ENCODE measurements around the gene CRTAC1. TPM values are rescaled to one million over a fixed set of nuclear protein-coding genes. Genes with fewer than 3 reads are reported as not detected.

CRTAC1 gene
- total RNA-seq, 1 donor from 2014 or later = 128 TPM

GRCh38 chr10:97974100-97974499 is 56.3 kb downstream of the CRTAC1 start:
- H3K27ac ChIP-seq = no peak overlapping the region
- no peak for DNase-seq
- H3K27me3 ChIP-seq = peaks cover 42% of the 10 kb centered on the region
- no peak for ATAC-seq
- no peaks in the 10 kb centered on the region for H3K36me3 ChIP-seq
- H3K9me3 ChIP-seq = no peaks in the 10 kb centered on the region
- H3K4me3 ChIP-seq = no peak overlapping the region
- no peaks in the 10 kb centered on the region for H3K4me1 ChIP-seq
- TF ChIP-seq, protein P1, sequence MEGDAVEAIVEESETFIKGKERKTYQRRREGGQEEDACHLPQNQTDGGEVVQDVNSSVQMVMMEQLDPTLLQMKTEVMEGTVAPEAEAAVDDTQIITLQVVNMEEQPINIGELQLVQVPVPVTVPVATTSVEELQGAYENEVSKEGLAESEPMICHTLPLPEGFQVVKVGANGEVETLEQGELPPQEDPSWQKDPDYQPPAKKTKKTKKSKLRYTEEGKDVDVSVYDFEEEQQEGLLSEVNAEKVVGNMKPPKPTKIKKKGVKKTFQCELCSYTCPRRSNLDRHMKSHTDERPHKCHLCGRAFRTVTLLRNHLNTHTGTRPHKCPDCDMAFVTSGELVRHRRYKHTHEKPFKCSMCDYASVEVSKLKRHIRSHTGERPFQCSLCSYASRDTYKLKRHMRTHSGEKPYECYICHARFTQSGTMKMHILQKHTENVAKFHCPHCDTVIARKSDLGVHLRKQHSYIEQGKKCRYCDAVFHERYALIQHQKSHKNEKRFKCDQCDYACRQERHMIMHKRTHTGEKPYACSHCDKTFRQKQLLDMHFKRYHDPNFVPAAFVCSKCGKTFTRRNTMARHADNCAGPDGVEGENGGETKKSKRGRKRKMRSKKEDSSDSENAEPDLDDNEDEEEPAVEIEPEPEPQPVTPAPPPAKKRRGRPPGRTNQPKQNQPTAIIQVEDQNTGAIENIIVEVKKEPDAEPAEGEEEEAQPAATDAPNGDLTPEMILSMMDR (IDR thresholded peaks at IDR 0.05) = no peak
- intact Hi-C loops (cut with DNase I) = no loop called here

DNA sequence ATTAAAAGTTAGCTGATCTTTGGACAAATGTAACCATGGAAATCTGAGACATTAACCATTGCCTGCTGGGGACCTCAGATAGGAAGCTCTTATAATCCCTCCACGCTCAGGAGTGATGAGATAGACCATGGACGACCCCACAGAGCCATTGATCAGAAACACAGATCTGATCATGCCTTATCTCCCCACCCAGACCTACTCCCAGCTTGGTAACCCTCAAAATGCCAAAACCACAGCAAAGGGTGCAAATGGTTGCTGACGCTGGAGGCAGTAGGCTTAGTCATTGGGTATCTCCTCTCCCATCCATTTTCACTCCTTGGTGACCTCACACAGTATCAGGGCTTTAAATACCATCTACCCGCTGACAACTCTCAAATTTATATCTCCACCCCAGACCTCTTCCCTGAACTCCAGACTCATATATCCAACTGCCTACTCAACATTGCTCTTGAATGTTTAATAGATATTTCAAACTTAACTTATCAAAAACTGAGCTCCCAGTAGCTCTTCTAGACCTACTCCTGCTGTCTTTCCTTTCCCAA is 60.8 kb downstream of the CRTAC1 start:
- no peak for DNase-seq
- Histone ChIP-seq H3K4me1 (no peaks in the 10 kb centered on the region), H3K4me3 (no peak overlapping the region), H3K27me3 (peaks cover 21% of the 10 kb centered on the region), H3K36me3 (no peaks in the 10 kb centered on the region), H3K27ac (no peak overlapping the region), H3K9me3 (no peaks in the 10 kb centered on the region)
- intact Hi-C loops (cut with DNase I) = no loop called here
- TF ChIP-seq, protein P1 (IDR thresholded peaks at IDR 0.05) = no peak
- ATAC-seq = no peak

- peaks cover 10% of the 10 kb centered on the region for H3K27me3 ChIP-seq
- H3K27ac ChIP-seq = no peak overlapping the region
These were observed 65.7 kb downstream of the CRTAC1 start for GRCh38 chr10:97964748-97965147.

DNA sequence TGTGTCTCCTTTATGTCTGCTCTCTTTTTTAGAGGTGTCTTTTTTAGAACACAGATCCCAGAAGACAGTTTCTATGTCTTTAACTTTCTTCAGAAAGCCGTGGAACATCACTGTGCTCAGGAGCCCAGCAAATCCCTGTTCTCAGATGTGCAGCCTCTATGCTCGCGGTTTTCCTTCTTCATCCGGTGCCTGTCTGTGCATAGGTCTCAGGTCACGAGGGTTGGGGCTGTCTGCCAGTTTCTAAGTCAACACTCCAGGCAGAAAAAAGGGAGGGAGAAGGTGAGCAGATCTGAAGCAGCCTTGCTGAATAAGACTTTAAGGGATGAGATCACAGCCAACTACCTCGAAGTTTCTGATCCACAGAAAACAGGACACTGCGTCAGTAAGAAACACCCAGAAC is 68.5 kb downstream of the CRTAC1 start:
- ATAC-seq = peak; percentile 83
- TF ChIP-seq, protein P1 (IDR thresholded peaks at IDR 0.05) = no peak
- peaks cover 10% of the 10 kb centered on the region for H3K27me3 ChIP-seq

More at GRCh38 chr10:97964748-97965147, 65.7 kb downstream of the CRTAC1 start:
- ATAC-seq (no peak), DNase-seq (no peak)
- intact Hi-C loops (cut with DNase I) = no loop called here
- TF ChIP-seq, protein P1 (IDR thresholded peaks at IDR 0.05) = no peak
- no peaks in the 10 kb centered on the region for H3K4me1 ChIP-seq
- no peaks in the 10 kb centered on the region for H3K9me3 ChIP-seq
- no peak overlapping the region for H3K4me3 ChIP-seq
- no peaks in the 10 kb centered on the region for H3K36me3 ChIP-seq

DNA sequence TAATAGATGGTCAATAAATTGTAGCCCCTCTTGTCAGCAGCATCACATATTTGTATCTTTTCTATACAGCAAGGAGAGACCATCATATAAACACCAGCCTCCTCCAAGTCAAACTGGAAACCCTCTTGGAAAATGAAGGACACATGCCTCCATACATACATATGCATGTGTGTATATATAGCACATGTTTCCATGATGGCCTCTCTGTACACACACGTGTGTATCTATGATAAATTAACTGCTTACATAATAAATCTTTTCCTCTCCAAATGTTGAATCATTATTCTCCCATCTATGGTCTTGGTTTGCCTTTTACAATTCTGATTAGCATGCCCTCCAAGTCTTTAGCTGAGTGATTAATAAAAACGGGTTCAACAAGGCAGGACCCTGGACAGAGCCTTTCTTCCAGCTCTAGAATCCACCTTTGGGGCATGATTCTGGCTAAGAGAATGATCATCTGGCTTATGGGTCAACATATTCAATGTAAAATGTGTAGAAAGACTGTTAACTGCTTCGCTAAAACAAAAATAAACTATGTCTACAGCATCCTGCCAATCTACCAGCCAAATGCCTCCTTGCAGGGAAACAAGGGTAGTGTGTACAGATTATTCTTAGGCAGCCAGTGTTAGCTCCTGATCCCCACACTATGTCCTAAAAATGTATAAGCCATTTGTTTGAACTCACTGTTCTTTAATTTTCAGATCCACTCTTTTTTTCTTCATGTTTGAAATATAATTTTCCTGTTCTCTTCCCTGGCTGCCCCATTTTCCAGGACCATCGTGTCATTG is 70.0 kb downstream of the CRTAC1 start:
- Histone ChIP-seq H3K9me3 (no peaks in the 10 kb centered on the region), H3K36me3 (no peaks in the 10 kb centered on the region), H3K27ac (no peak overlapping the region), H3K4me1 (no peaks in the 10 kb centered on the region), H3K27me3 (peaks cover 10% of the 10 kb centered on the region), H3K4me3 (no peak overlapping the region)
- intact Hi-C loops (cut with DNase I) = no loop called here
- no peak for ATAC-seq
- TF ChIP-seq, protein P1 (IDR thresholded peaks at IDR 0.05) = no peak
- no peak for DNase-seq

More for the DNA sequence above, 68.5 kb downstream of the CRTAC1 start:
- Histone ChIP-seq H3K9me3 (no peaks in the 10 kb centered on the region), H3K36me3 (no peaks in the 10 kb centered on the region), H3K4me3 (no peak overlapping the region), H3K4me1 (no peaks in the 10 kb centered on the region), H3K27ac (no peak overlapping the region)
- intact Hi-C loops (cut with DNase I) = no loop called here
- DNase-seq = peak; percentile 74

All from upper lobe of right lung (tissue), 1 donor.